ENCODE results near the gene WDR88. TPM values are rescaled to one million over a fixed set of nuclear protein-coding genes. Genes with fewer than 3 reads are reported as not detected.

The WDR88 gene, protein sequence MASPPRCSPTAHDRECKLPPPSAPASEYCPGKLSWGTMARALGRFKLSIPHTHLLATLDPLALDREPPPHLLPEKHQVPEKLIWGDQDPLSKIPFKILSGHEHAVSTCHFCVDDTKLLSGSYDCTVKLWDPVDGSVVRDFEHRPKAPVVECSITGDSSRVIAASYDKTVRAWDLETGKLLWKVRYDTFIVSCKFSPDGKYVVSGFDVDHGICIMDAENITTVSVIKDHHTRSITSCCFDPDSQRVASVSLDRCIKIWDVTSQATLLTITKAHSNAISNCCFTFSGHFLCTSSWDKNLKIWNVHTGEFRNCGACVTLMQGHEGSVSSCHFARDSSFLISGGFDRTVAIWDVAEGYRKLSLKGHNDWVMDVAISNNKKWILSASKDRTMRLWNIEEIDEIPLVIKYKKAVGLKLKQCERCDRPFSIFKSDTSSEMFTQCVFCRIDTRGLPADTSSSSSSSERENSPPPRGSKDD
- total RNA-seq (2021): 0.28 TPM in 1 of 3 replicates, not detected in the others
- percentile 6 among the genes with signal in this experiment for Bru-seq, nascent RNA
- long read RNA-seq, experiment 1, partial matches to known transcripts: 0 of 1 reads
- long read RNA-seq, experiment 1, other reads (novel, unspliced or antisense): 1 of 1 reads
- long read RNA-seq, experiment 2, partial matches to known transcripts: 0 of 1 reads
- long read RNA-seq, experiment 2, other reads (novel, unspliced or antisense): 1 of 1 reads
- long read RNA-seq, experiment 3: 0 reads

DNA sequence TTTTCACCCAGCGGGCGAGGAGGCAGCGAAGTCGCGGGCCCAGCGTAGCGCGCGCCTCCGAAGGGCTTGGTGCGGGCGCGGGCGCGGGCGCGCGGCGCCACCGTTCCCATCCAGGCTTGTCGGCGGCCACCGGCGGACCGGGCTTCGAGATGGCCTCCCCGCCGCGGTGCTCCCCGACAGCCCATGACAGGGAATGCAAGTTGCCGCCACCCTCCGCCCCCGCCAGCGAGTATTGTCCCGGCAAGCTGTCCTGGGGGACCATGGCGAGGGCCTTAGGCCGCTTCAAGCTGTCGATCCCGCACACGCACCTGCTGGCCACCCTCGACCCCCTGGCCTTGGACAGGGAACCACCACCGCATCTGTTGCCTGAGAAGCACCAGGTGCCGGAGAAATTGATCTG, at the start of gene WDR88:
WDR88 (plus strand) TSS at position 94 of the 400 bp plus-strand sequence; CDS start at position 150, 56 bp downstream.
- TF ChIP-seq ESRRA (CRISPR knock-in tag; IDR thresholded peaks at IDR 0.05; ENCODE audit: borderline replicate concordance) (no peak), ATF1 (CRISPR knock-in tag; IDR thresholded peaks at IDR 0.05) (no peak), NFYB (CRISPR knock-in tag; conservative IDR thresholded peaks at IDR 0.05; ENCODE audit: low read depth) (no peak), SMAD3 (CRISPR knock-in tag; IDR thresholded peaks at IDR 0.05; ENCODE audit: borderline replicate concordance) (no peak), TEAD1 (CRISPR knock-in tag; IDR thresholded peaks at IDR 0.05) (no peak)
- TF ChIP-seq, protein P1, sequence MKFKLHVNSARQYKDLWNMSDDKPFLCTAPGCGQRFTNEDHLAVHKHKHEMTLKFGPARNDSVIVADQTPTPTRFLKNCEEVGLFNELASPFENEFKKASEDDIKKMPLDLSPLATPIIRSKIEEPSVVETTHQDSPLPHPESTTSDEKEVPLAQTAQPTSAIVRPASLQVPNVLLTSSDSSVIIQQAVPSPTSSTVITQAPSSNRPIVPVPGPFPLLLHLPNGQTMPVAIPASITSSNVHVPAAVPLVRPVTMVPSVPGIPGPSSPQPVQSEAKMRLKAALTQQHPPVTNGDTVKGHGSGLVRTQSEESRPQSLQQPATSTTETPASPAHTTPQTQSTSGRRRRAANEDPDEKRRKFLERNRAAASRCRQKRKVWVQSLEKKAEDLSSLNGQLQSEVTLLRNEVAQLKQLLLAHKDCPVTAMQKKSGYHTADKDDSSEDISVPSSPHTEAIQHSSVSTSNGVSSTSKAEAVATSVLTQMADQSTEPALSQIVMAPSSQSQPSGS (CRISPR knock-in tag; IDR thresholded peaks at IDR 0.05; ENCODE audit: borderline replicate concordance, low read depth): no peak
- TF ChIP-seq, protein P2, sequence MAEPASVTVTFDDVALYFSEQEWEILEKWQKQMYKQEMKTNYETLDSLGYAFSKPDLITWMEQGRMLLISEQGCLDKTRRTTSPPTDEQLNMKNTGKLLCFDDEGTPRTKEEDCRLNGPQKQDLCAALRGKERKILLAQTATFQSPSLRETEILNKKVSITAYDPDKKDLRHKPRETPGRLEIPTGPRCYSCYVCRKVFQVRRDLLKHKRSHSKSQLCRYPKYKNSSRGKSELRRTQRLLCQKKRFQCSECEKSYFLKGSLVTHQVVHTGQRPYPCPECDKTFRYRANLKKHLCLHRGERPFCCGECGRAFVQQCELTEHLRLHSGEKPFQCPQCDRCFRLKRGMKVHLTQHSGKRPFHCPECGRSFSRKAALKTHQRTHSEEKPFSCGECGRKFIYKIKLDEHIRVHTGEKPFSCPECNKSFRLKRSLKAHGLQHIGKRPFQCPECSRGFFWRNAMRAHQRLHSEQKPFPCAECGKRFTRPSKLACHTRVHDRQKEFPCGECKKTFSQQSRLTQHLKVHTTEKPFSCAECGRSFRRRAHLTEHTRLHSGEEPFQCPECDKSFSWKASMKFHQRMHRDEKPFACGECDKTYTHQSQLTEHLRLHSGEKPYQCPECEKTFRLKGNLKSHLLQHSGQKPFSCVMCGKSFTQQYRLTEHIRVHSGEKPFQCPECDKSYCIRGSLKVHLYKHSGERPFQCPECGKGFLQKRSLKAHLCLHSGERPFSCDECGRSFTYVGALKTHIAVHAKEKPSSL (CRISPR knock-in tag; conservative IDR thresholded peaks at IDR 0.05): no peak
- TF ChIP-seq, protein P3, sequence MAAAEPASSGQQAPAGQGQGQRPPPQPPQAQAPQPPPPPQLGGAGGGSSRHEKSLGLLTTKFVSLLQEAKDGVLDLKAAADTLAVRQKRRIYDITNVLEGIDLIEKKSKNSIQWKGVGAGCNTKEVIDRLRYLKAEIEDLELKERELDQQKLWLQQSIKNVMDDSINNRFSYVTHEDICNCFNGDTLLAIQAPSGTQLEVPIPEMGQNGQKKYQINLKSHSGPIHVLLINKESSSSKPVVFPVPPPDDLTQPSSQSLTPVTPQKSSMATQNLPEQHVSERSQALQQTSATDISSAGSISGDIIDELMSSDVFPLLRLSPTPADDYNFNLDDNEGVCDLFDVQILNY (CRISPR knock-in tag; IDR thresholded peaks at IDR 0.05): no peak
- TF ChIP-seq, protein P4, sequence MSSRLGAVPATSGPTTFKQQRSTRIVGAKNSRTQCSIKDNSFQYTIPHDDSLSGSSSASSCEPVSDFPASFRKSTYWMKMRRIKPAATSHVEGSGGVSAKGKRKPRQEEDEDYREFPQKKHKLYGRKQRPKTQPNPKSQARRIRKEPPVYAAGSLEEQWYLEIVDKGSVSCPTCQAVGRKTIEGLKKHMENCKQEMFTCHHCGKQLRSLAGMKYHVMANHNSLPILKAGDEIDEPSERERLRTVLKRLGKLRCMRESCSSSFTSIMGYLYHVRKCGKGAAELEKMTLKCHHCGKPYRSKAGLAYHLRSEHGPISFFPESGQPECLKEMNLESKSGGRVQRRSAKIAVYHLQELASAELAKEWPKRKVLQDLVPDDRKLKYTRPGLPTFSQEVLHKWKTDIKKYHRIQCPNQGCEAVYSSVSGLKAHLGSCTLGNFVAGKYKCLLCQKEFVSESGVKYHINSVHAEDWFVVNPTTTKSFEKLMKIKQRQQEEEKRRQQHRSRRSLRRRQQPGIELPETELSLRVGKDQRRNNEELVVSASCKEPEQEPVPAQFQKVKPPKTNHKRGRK (CRISPR knock-in tag; IDR thresholded peaks at IDR 0.05; ENCODE audit: borderline replicate concordance): no peak
- TF ChIP-seq, protein P5, sequence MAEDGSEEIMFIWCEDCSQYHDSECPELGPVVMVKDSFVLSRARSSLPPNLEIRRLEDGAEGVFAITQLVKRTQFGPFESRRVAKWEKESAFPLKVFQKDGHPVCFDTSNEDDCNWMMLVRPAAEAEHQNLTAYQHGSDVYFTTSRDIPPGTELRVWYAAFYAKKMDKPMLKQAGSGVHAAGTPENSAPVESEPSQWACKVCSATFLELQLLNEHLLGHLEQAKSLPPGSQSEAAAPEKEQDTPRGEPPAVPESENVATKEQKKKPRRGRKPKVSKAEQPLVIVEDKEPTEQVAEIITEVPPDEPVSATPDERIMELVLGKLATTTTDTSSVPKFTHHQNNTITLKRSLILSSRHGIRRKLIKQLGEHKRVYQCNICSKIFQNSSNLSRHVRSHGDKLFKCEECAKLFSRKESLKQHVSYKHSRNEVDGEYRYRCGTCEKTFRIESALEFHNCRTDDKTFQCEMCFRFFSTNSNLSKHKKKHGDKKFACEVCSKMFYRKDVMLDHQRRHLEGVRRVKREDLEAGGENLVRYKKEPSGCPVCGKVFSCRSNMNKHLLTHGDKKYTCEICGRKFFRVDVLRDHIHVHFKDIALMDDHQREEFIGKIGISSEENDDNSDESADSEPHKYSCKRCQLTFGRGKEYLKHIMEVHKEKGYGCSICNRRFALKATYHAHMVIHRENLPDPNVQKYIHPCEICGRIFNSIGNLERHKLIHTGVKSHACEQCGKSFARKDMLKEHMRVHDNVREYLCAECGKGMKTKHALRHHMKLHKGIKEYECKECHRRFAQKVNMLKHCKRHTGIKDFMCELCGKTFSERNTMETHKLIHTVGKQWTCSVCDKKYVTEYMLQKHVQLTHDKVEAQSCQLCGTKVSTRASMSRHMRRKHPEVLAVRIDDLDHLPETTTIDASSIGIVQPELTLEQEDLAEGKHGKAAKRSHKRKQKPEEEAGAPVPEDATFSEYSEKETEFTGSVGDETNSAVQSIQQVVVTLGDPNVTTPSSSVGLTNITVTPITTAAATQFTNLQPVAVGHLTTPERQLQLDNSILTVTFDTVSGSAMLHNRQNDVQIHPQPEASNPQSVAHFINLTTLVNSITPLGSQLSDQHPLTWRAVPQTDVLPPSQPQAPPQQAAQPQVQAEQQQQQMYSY (CRISPR knock-in tag; IDR thresholded peaks at IDR 0.05): no peak
- TF ChIP-seq, protein P6, sequence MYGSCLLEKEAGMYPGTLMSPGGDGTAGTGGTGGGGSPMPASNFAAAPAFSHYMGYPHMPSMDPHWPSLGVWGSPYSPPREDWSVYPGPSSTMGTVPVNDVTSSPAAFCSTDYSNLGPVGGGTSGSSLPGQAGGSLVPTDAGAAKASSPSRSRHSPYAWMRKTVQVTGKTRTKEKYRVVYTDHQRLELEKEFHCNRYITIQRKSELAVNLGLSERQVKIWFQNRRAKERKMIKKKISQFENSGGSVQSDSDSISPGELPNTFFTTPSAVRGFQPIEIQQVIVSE (CRISPR knock-in tag; IDR thresholded peaks at IDR 0.05; ENCODE audit: borderline replicate concordance): no peak
- TF ChIP-seq, protein P7, sequence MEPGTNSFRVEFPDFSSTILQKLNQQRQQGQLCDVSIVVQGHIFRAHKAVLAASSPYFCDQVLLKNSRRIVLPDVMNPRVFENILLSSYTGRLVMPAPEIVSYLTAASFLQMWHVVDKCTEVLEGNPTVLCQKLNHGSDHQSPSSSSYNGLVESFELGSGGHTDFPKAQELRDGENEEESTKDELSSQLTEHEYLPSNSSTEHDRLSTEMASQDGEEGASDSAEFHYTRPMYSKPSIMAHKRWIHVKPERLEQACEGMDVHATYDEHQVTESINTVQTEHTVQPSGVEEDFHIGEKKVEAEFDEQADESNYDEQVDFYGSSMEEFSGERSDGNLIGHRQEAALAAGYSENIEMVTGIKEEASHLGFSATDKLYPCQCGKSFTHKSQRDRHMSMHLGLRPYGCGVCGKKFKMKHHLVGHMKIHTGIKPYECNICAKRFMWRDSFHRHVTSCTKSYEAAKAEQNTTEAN (CRISPR knock-in tag; IDR thresholded peaks at IDR 0.05): no peak
- TF ChIP-seq, protein P8, sequence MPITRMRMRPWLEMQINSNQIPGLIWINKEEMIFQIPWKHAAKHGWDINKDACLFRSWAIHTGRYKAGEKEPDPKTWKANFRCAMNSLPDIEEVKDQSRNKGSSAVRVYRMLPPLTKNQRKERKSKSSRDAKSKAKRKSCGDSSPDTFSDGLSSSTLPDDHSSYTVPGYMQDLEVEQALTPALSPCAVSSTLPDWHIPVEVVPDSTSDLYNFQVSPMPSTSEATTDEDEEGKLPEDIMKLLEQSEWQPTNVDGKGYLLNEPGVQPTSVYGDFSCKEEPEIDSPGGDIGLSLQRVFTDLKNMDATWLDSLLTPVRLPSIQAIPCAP (CRISPR knock-in tag; IDR thresholded peaks at IDR 0.05): no peak
- TF ChIP-seq, protein P9, sequence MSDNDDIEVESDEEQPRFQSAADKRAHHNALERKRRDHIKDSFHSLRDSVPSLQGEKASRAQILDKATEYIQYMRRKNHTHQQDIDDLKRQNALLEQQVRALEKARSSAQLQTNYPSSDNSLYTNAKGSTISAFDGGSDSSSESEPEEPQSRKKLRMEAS (CRISPR knock-in tag; IDR thresholded peaks at IDR 0.05): no peak
- TF ChIP-seq, protein P10, sequence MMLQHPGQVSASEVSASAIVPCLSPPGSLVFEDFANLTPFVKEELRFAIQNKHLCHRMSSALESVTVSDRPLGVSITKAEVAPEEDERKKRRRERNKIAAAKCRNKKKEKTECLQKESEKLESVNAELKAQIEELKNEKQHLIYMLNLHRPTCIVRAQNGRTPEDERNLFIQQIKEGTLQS (CRISPR knock-in tag; conservative IDR thresholded peaks at IDR 0.05): no peak
- TF ChIP-seq, protein P11, sequence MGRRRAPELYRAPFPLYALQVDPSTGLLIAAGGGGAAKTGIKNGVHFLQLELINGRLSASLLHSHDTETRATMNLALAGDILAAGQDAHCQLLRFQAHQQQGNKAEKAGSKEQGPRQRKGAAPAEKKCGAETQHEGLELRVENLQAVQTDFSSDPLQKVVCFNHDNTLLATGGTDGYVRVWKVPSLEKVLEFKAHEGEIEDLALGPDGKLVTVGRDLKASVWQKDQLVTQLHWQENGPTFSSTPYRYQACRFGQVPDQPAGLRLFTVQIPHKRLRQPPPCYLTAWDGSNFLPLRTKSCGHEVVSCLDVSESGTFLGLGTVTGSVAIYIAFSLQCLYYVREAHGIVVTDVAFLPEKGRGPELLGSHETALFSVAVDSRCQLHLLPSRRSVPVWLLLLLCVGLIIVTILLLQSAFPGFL (CRISPR knock-in tag; IDR thresholded peaks at IDR 0.05; ENCODE audit: borderline replicate concordance): no peak
- no peaks in the 10 kb centered on the region for H3K27me3 Mint-ChIP-seq (ENCODE audit: low read depth)
- CTCF ChIA-PET: interaction anchor here (3.6 to 4.8 kb wide), 2 partner anchors 44 to 52 kb away, joined by 11 to 30 read pairs; no protein-coding TSS in a partner anchor
- DNase-seq (ENCODE audit: low spot score) (peak; percentile 24), ATAC-seq (no peak)
- peaks cover 17% of the 10 kb centered on the region for H3K36me3 Mint-ChIP-seq
- no peak within 1 kb of the TSS for H3K27ac Mint-ChIP-seq
- peaks cover 9% of the 10 kb centered on the region for H3K4me1 Mint-ChIP-seq
- H3K4me3 Mint-ChIP-seq: no peak within 1 kb of the TSS
- POLR2A ChIA-PET: no interaction called here
- no peaks in the 10 kb centered on the region for H3K9me3 Mint-ChIP-seq

Measured in WTC11 (cell line).